Right lobe of liver (tissue), 6 donors: Measurements from ENCODE around the gene PEX6. TPM values are rescaled to one million over a fixed set of nuclear protein-coding genes. Genes with fewer than 3 reads are reported as not detected.

Experiments
- ATAC-seq, 4 donors: fragments of 200-7000 bp; cut with Tn5 transposase; one replicate each; pipeline ENCODE4 v1.9.1; 2020; ENCODE audit warnings: mild to moderate bottlenecking in 4 of 4, moderate library complexity in 4 of 4
- DNase-seq, 3 donors: peaks; one replicate each; pipeline ENCODE4 v3.0.0-alpha.2; 2020
- H3K27ac ChIP-seq, 3 donors: fragments of 200-600 bp; one replicate each; pipeline ENCODE4 v1.8.0; 2022
- H3K27me3 ChIP-seq, 2 donors: fragments of 200-600 bp; one replicate each; pipeline ENCODE4 v1.8.0; 2022
- H3K36me3 ChIP-seq, 4 donors: fragments of 200-600 bp; sonication (generic) in 1 of 4; one replicate each; pipeline versions ENCODE4 v1.5.1 to v1.8.0; 2017 to 2022; ENCODE audit warnings: control low read depth in 1 of 4
- H3K4me1 ChIP-seq, 4 donors: fragments of 200-600 bp; sonication (generic) in 1 of 4; one replicate each; pipeline versions ENCODE4 v1.5.1 to v1.8.0; 2017 to 2022; ENCODE audit warnings: control low read depth in 1 of 4
- H3K4me3 ChIP-seq, 3 donors: fragments of 200-600 bp; one replicate each; pipeline ENCODE4 v1.8.0; 2022
- H3K9me3 ChIP-seq, 4 donors: fragments of 200-600 bp; sonication (generic) in 1 of 4; one replicate each; pipeline versions ENCODE4 v1.5.1 to v1.8.0; 2017 to 2022; ENCODE audit warnings: control low read depth in 1 of 4
- CTCF ChIP-seq, 4 donors: fragments of 200-600 bp in 3 of 4; fragments of 450-650 bp in 1 of 4; IDR thresholded peaks; one replicate each; pipeline versions ENCODE4 v1.5.1 to v1.8.0; 2016 to 2022; ENCODE audit warnings: antibody characterized with exemption in 4 of 4, mild to moderate bottlenecking in 2 of 4
- POLR2A ChIP-seq: fragments of 450-650 bp; IDR thresholded peaks from one replicate; pipeline ENCODE4 v1.6.1; 2017; ENCODE audit warnings: antibody characterized with exemption, mild to moderate bottlenecking
- WGBS: methylation state at CpG from one replicate; pipeline ENCODE4 v1.1.6; 2018; ENCODE audit warnings: low coverage, low lambda C conversion rate; ENCODE audit not compliant: insufficient coverage; ENCODE audit errors: missing lambda C conversion rate; 5-methylcytosine and 5-hydroxymethylcytosine counted together
- intact Hi-C, 2 donors: fragments of 100-400 bp; cut with DNase I; formaldehyde crosslinking; loops; one replicate each; pipeline versions ENCODE4 v1.11.2 to v1.14.1; 2022
- total RNA-seq, 6 experiments: library from RNA; depleted of rRNA in 2 of 6; stranded (reverse); fragments of >200 nt in 2 of 6; fragmentation: NEBNext Ultra II Directional in 3 of 6; extraction: Animal tissue kit (Norgen Biotek cat#: 25700) in 3 of 6; gene quantifications; one replicate each; pipeline versions ENCODE4 v1.1.0 to v1.2.4, GENCODE V29; 2016 to 2023
- donor health status: DM: no; HTN: yes; CAD: no.
- donor health status: DM: no; HTN: no; CAD: no.
- donor health status: DM: no; HTN: no; CAD: no.
- donor health status: DM: no; HTN: yes; CAD: no.
- donor health status: DM: no; HTN: yes; CAD: no.

Gene PEX6
- total RNA-seq, 6 experiments from 2014 or later, result 15.7 to 25.9 (median 21.3) TPM

- 45% methylated on average over 3 of the region's 4 CpGs for WGBS
- H3K27ac ChIP-seq, result peak overlapping the region in 2 of 3 donors; percentile 84 to 89
- ATAC-seq, result peak in 1 of 4 donors; percentile 4
Observed at GRCh38 chr6:42939810-42940167, 39.2 kb downstream of the PEX6 start.

GRCh38 chr6:42938987-42939809 is 39.8 kb downstream of the PEX6 start:
- Histone ChIP-seq H3K4me3 (peak overlapping the region in 2 of 3 donors; percentile 38 to 49), H3K4me1 (peaks cover 0 to 76% (median 30%) of the 10 kb centered on the region in 4 donors), H3K36me3 (peaks cover 0 to 26% (median 0%) of the 10 kb centered on the region in 4 donors), H3K9me3 (no peaks in the 10 kb centered on the region), H3K27me3 (no peaks in the 10 kb centered on the region), H3K27ac (peak overlapping the region in 2 of 3 donors; percentile 89)
- DNase-seq (peak in 2 of 3 donors; percentile 94 to 95), ATAC-seq (peak; percentile 73 to 90 (median 77))
- WGBS, result 6% methylated on average over 4 of the region's 9 CpGs
- no peak for TF ChIP-seq POLR2A
- no peak for TF ChIP-seq CTCF (IDR thresholded peaks at IDR 0.05)
- intact Hi-C loops, result no loop called here

More at GRCh38 chr6:42939810-42940167, 39.2 kb downstream of the PEX6 start:
- no peaks in the 10 kb centered on the region for H3K9me3 ChIP-seq
- intact Hi-C loops, result no loop called here
- H3K4me3 ChIP-seq, result no peak overlapping the region
- peaks cover 0 to 76% (median 30%) of the 10 kb centered on the region in 4 donors for H3K4me1 ChIP-seq
- no peaks in the 10 kb centered on the region for H3K27me3 ChIP-seq
- DNase-seq, result no peak
- no peak for TF ChIP-seq POLR2A
- TF ChIP-seq CTCF (IDR thresholded peaks at IDR 0.05), result no peak
- H3K36me3 ChIP-seq, result peaks cover 0 to 20% (median 0%) of the 10 kb centered on the region in 4 donors

- Histone ChIP-seq H3K27ac (peak overlapping the region in 2 of 3 donors; percentile 89), H3K4me1 (peaks cover 0 to 76% (median 30%) of the 10 kb centered on the region in 4 donors), H3K9me3 (no peaks in the 10 kb centered on the region), H3K27me3 (no peaks in the 10 kb centered on the region), H3K36me3 (peaks cover 0 to 24% (median 0%) of the 10 kb centered on the region in 4 donors), H3K4me3 (peak overlapping the region in 2 of 3 donors; percentile 38 to 49)
- intact Hi-C loops, result no loop called here
- no peak for TF ChIP-seq POLR2A
- ATAC-seq, result no peak
- WGBS, result 100% methylated on average over 1 of the region's 5 CpGs
- DNase-seq, result no peak
Observed at GRCh38 chr6:42938428-42938796, 40.6 kb downstream of the PEX6 start.

- no peaks in the 10 kb centered on the region for H3K9me3 ChIP-seq
- no peaks in the 10 kb centered on the region for H3K27me3 ChIP-seq
- 67% methylated on average over 7 of the region's 13 CpGs for WGBS
- H3K4me1 ChIP-seq, result peaks cover 0 to 77% (median 31%) of the 10 kb centered on the region in 4 donors
- H3K4me3 ChIP-seq, result peak overlapping the region in 2 of 3 donors; percentile 38 to 49
- no peak for TF ChIP-seq CTCF (IDR thresholded peaks at IDR 0.05)
- no peak for TF ChIP-seq POLR2A
- DNase-seq (peak in 2 of 3 donors; percentile 80 to 83), ATAC-seq (peak; percentile 19 to 59 (median 42))
- peak overlapping the region in 2 of 3 donors; percentile 89 for H3K27ac ChIP-seq
- peaks cover 0 to 24% (median 0%) of the 10 kb centered on the region in 4 donors for H3K36me3 ChIP-seq
- intact Hi-C loops, result no loop called here
Observed at GRCh38 chr6:42937548-42938427, 41.2 kb downstream of the PEX6 start.
